ENCODE results near the gene PTPRM.

Gene PTPRM

GRCh38 chr18:8313043-8313442, 745.9 kb downstream of the PTPRM start:
- no peaks in the 10 kb centered on the region for H3K36me3 Mint-ChIP-seq (ENCODE audit: low read depth)
- ATAC-seq (no peak), DNase-seq (no peak)
- H3K9me3 Mint-ChIP-seq, result no peaks in the 10 kb centered on the region
- no peaks in the 10 kb centered on the region for H3K4me1 Mint-ChIP-seq
- H3K4me3 Mint-ChIP-seq, result no peak overlapping the region
- no peak overlapping the region for H3K27ac Mint-ChIP-seq
- H3K27me3 Mint-ChIP-seq, result no peaks in the 10 kb centered on the region

GRCh38 chr18:8314124-8314523, 747.0 kb downstream of the PTPRM start:
- Mint-ChIP-seq H3K9me3 (peaks cover 1% of the 10 kb centered on the region), H3K4me3 (no peak overlapping the region), H3K4me1 (no peaks in the 10 kb centered on the region), H3K27me3 (peaks cover under 1% of the 10 kb centered on the region), H3K36me3 (ENCODE audit: low read depth) (no peaks in the 10 kb centered on the region), H3K27ac (no peak overlapping the region)
- ATAC-seq (no peak), DNase-seq (no peak)

GRCh38 chr18:8319798-8320489, 752.8 kb downstream of the PTPRM start:
- Mint-ChIP-seq H3K36me3 (ENCODE audit: low read depth) (no peaks in the 10 kb centered on the region), H3K4me3 (no peak overlapping the region), H3K4me1 (no peaks in the 10 kb centered on the region), H3K9me3 (peaks cover 7% of the 10 kb centered on the region), H3K27me3 (peaks cover 1% of the 10 kb centered on the region), H3K27ac (no peak overlapping the region)
- DNase-seq (no peak), ATAC-seq (no peak)

GRCh38 chr18:8322486-8322885, 755.4 kb downstream of the PTPRM start:
- ATAC-seq (no peak), DNase-seq (no peak)
- Mint-ChIP-seq H3K27ac (no peak overlapping the region), H3K4me1 (no peaks in the 10 kb centered on the region), H3K27me3 (peaks cover 1% of the 10 kb centered on the region), H3K36me3 (ENCODE audit: low read depth) (no peaks in the 10 kb centered on the region), H3K9me3 (peaks cover 7% of the 10 kb centered on the region), H3K4me3 (no peak overlapping the region)

- Mint-ChIP-seq H3K9me3 (peaks cover 2% of the 10 kb centered on the region), H3K36me3 (ENCODE audit: low read depth) (no peaks in the 10 kb centered on the region), H3K4me3 (no peak overlapping the region), H3K4me1 (no peaks in the 10 kb centered on the region), H3K27ac (no peak overlapping the region), H3K27me3 (no peaks in the 10 kb centered on the region)
- ATAC-seq, result no peak
- DNase-seq, result no peak
These were observed 757.4 kb downstream of the PTPRM start for GRCh38 chr18:8324343-8325065.

- DNase-seq (no peak), ATAC-seq (no peak)
- no peak overlapping the region for H3K4me3 Mint-ChIP-seq
- H3K36me3 Mint-ChIP-seq (ENCODE audit: low read depth), result no peaks in the 10 kb centered on the region
- no peaks in the 10 kb centered on the region for H3K9me3 Mint-ChIP-seq
- H3K27me3 Mint-ChIP-seq, result no peaks in the 10 kb centered on the region
- H3K27ac Mint-ChIP-seq, result no peak overlapping the region
- H3K4me1 Mint-ChIP-seq, result no peaks in the 10 kb centered on the region
These were observed 759.8 kb downstream of the PTPRM start for GRCh38 chr18:8326763-8327394.

GRCh38 chr18:8328126-8328525, 761.0 kb downstream of the PTPRM start:
- no peak overlapping the region for H3K27ac Mint-ChIP-seq
- peaks cover 3% of the 10 kb centered on the region for H3K27me3 Mint-ChIP-seq
- H3K4me1 Mint-ChIP-seq, result no peaks in the 10 kb centered on the region
- H3K4me3 Mint-ChIP-seq, result no peak overlapping the region
- H3K36me3 Mint-ChIP-seq (ENCODE audit: low read depth), result no peaks in the 10 kb centered on the region
- no peaks in the 10 kb centered on the region for H3K9me3 Mint-ChIP-seq
- ATAC-seq (no peak), DNase-seq (no peak)

GRCh38 chr18:8329186-8329771, 762.2 kb downstream of the PTPRM start:
- Mint-ChIP-seq H3K9me3 (no peaks in the 10 kb centered on the region), H3K36me3 (ENCODE audit: low read depth) (no peaks in the 10 kb centered on the region), H3K4me1 (no peaks in the 10 kb centered on the region), H3K4me3 (no peak overlapping the region), H3K27ac (no peak overlapping the region), H3K27me3 (peaks cover 3% of the 10 kb centered on the region)
- no peak for DNase-seq
- no peak for ATAC-seq

- DNase-seq, result no peak
These were observed 763.5 kb downstream of the PTPRM start for GRCh38 chr18:8330575-8330974.

GRCh38 chr18:8332286-8332685, 765.2 kb downstream of the PTPRM start:
- no peak for DNase-seq
- ATAC-seq, result no peak
- Mint-ChIP-seq H3K9me3 (no peaks in the 10 kb centered on the region), H3K36me3 (ENCODE audit: low read depth) (no peaks in the 10 kb centered on the region), H3K27ac (no peak overlapping the region), H3K27me3 (peaks cover 6% of the 10 kb centered on the region), H3K4me1 (no peaks in the 10 kb centered on the region), H3K4me3 (no peak overlapping the region)

More at GRCh38 chr18:8330575-8330974, 763.5 kb downstream of the PTPRM start:
- no peaks in the 10 kb centered on the region for H3K36me3 Mint-ChIP-seq (ENCODE audit: low read depth)
- no peaks in the 10 kb centered on the region for H3K4me1 Mint-ChIP-seq
- no peak for ATAC-seq
- H3K9me3 Mint-ChIP-seq, result no peaks in the 10 kb centered on the region
- peaks cover 3% of the 10 kb centered on the region for H3K27me3 Mint-ChIP-seq
- no peak overlapping the region for H3K27ac Mint-ChIP-seq
- no peak overlapping the region for H3K4me3 Mint-ChIP-seq

GRCh38 chr18:8333961-8334360, 766.8 kb downstream of the PTPRM start:
- Mint-ChIP-seq H3K4me1 (no peaks in the 10 kb centered on the region), H3K36me3 (ENCODE audit: low read depth) (no peaks in the 10 kb centered on the region), H3K27ac (no peak overlapping the region), H3K9me3 (no peaks in the 10 kb centered on the region), H3K4me3 (no peak overlapping the region), H3K27me3 (peaks cover 6% of the 10 kb centered on the region)
- DNase-seq, result no peak
- no peak for ATAC-seq

GRCh38 chr18:8337211-8337610, 770.1 kb downstream of the PTPRM start:
- Mint-ChIP-seq H3K4me1 (no peaks in the 10 kb centered on the region), H3K27ac (no peak overlapping the region), H3K27me3 (peaks cover 9% of the 10 kb centered on the region), H3K36me3 (ENCODE audit: low read depth) (no peaks in the 10 kb centered on the region), H3K4me3 (no peak overlapping the region), H3K9me3 (no peaks in the 10 kb centered on the region)
- DNase-seq (no peak), ATAC-seq (no peak)

GRCh38 chr18:8339210-8339609, 772.1 kb downstream of the PTPRM start:
- DNase-seq, result no peak
- ATAC-seq, result no peak
- Mint-ChIP-seq H3K9me3 (no peaks in the 10 kb centered on the region), H3K4me3 (no peak overlapping the region), H3K36me3 (ENCODE audit: low read depth) (no peaks in the 10 kb centered on the region), H3K4me1 (no peaks in the 10 kb centered on the region), H3K27ac (no peak overlapping the region), H3K27me3 (peaks cover 6% of the 10 kb centered on the region)

GRCh38 chr18:8339952-8340351, 772.8 kb downstream of the PTPRM start:
- H3K27ac Mint-ChIP-seq, result no peak overlapping the region
- no peaks in the 10 kb centered on the region for H3K36me3 Mint-ChIP-seq (ENCODE audit: low read depth)
- ATAC-seq, result no peak
- no peaks in the 10 kb centered on the region for H3K4me1 Mint-ChIP-seq
- H3K27me3 Mint-ChIP-seq, result peaks cover 6% of the 10 kb centered on the region
- H3K9me3 Mint-ChIP-seq, result no peaks in the 10 kb centered on the region
- H3K4me3 Mint-ChIP-seq, result no peak overlapping the region
- no peak for DNase-seq

Measured in activated naive CD8-positive, alpha-beta T cell treated with anti-CD3 and anti-CD28 coated beads, Interleukin-2, amount 50 U/mL, for 24 hours (primary cell).